Activated naive CD4-positive, alpha-beta T cell treated with anti-CD3 and anti-CD28 coated beads, Interleukin-2, amount 50 U/mL, for 16 hours (primary cell): ENCODE measurements around the gene VTI1B.
"Not testable (repeated sequence)": the region's sequence is repeated elsewhere in the genome, so short reads cannot be mapped to it uniquely, and the experiment has no call there.

ENCODE experiments used
- DNase-seq: peaks from one replicate; pipeline ENCODE4 v3.0.0-alpha.2; 2020

The VTI1B gene

GRCh38 chr14:67623114-67623513 lies 51.3 kb downstream of the VTI1B start:
- DNase-seq: no peak

GRCh38 chr14:67622675-67623074 lies 51.8 kb downstream of the VTI1B start:
- no peak for DNase-seq

GRCh38 chr14:67620217-67620785 lies 54.1 kb downstream of the VTI1B start:
- DNase-seq: no peak

GRCh38 chr14:67619446-67620216 lies 54.8 kb downstream of the VTI1B start, which contains the start of gene ARG2:
Gene ARG2 (plus strand): TSS chr14:67619920. CDS start chr14:67619978, 58 bp downstream.
- DNase-seq: peak; percentile 98

GRCh38 chr14:67618617-67619063 lies 55.8 kb downstream of the VTI1B start:
- DNase-seq: no peak

GRCh38 chr14:67610491-67610890 lies 63.9 kb downstream of the VTI1B start:
- DNase-seq: no peak

GRCh38 chr14:67609642-67610310 lies 64.7 kb downstream of the VTI1B start:
- no peak for DNase-seq

- DNase-seq: no peak
Observed at GRCh38 chr14:67607646-67608045, 66.8 kb downstream of the VTI1B start.

- DNase-seq: no peak
Observed at GRCh38 chr14:67602995-67603545, 71.4 kb downstream of the VTI1B start.

GRCh38 chr14:67602076-67602475 lies 72.4 kb downstream of the VTI1B start:
- no peak for DNase-seq

GRCh38 chr14:67600562-67600974 lies 73.9 kb downstream of the VTI1B start:
- DNase-seq: not testable (repeated sequence)

- peak; percentile 95 for DNase-seq
Observed at GRCh38 chr14:67599698-67600561, 74.5 kb downstream of the VTI1B start, which contains the start of gene PIGH. Gene PIGH (minus strand): TSS chr14:67600268. CDS start chr14:67600203, 65 bp downstream.
